ENCODE results near the gene CCR7.

DNA sequence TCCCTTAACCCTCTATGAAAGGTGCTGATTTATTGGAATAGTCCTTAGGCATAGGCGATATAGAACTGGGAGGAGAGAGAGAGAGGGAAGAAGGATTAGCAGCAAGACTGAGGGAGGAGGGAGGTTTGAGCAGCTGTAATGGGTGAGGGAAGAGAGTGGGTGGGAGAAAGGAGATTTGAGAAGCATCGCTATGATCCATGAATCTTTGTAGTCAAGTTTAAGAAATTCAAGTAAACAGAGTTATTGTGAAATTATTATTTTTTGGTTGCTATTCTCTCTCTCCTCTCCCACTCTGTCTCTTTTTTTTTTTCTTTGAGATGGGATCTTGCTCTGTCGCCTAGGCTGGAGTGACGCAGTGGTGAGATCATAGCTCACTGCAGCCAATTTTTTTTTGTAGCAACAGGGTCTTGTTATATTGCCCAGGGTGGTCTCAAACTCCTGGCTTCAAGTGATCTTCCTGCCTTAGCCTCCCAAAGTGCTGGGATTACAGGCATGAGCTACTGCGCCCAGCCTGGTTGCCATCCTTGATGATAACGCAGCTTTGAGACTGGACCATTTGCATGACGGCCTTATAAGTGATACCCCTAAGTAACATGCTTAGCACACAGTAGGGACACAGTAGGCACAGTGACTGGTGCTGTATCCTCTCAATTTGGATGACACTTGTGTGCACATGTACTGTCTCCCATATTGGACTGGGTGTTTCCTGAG is 42.9 kb downstream of the CCR7 start:
- TF ChIP-seq POLR2A (IDR thresholded peaks at IDR 0.05; ENCODE audit: low read length) (no peak), RAD21 (conservative IDR thresholded peaks at IDR 0.05 in 1 of 2, IDR thresholded peaks at IDR 0.05 in 1 of 2) (no peak), CHD2 (IDR thresholded peaks at IDR 0.05; ENCODE audit: low read length, partially characterized antibody) (no peak), JUN (IDR thresholded peaks at IDR 0.05) (no peak), TFCP2L1 (CRISPR knock-in tag; IDR thresholded peaks at IDR 0.05) (peak; percentile 82; the same call in 1 of the 2 replicates), BHLHE40 (IDR thresholded peaks at IDR 0.05; ENCODE audit: low read depth, low read length) (no peak)
- TF ChIP-seq, protein P1, sequence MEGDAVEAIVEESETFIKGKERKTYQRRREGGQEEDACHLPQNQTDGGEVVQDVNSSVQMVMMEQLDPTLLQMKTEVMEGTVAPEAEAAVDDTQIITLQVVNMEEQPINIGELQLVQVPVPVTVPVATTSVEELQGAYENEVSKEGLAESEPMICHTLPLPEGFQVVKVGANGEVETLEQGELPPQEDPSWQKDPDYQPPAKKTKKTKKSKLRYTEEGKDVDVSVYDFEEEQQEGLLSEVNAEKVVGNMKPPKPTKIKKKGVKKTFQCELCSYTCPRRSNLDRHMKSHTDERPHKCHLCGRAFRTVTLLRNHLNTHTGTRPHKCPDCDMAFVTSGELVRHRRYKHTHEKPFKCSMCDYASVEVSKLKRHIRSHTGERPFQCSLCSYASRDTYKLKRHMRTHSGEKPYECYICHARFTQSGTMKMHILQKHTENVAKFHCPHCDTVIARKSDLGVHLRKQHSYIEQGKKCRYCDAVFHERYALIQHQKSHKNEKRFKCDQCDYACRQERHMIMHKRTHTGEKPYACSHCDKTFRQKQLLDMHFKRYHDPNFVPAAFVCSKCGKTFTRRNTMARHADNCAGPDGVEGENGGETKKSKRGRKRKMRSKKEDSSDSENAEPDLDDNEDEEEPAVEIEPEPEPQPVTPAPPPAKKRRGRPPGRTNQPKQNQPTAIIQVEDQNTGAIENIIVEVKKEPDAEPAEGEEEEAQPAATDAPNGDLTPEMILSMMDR (IDR thresholded peaks at IDR 0.05): no peak
- TF ChIP-seq, protein P2, sequence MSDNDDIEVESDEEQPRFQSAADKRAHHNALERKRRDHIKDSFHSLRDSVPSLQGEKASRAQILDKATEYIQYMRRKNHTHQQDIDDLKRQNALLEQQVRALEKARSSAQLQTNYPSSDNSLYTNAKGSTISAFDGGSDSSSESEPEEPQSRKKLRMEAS (IDR thresholded peaks at IDR 0.05): no peak
